Psoas muscle (tissue), 8 donors: Measurements from ENCODE around the gene FZD10. TPM values are rescaled to one million over a fixed set of nuclear protein-coding genes. Genes with fewer than 3 reads are reported as not detected.

Experiments used
- ATAC-seq, 4 donors: fragments of 200-7000 bp; cut with Tn5 transposase; one replicate each; pipeline ENCODE4 v1.9.1; 2020; ENCODE audit warnings: moderate library complexity in 3 of 4, mild to moderate bottlenecking in 2 of 4
- DNase-seq, 2 donors: peaks; one replicate each; pipeline ENCODE4 v3.0.0-alpha.2; 2020
- H3K27ac ChIP-seq: fragments of 200-600 bp; one replicate; pipeline ENCODE4 v1.8.0; 2022
- H3K27me3 ChIP-seq, 3 donors: fragments of 200-600 bp in 1 of 3; one replicate each; pipeline versions ENCODE4 v1.6.1 to v1.8.0; 2013 to 2022; ENCODE audit warnings: low read length in 2 of 3, mild to moderate bottlenecking in 2 of 3, moderate library complexity in 1 of 3; ENCODE audit not compliant: insufficient read depth in 3 of 3
- H3K36me3 ChIP-seq, 2 donors: fragments of 200-600 bp in 1 of 2; one replicate each; pipeline versions ENCODE4 v1.6.1 to v1.8.0; 2013 to 2022; ENCODE audit warnings: low read depth in 1 of 2, mild to moderate bottlenecking in 1 of 2, moderate library complexity in 1 of 2; ENCODE audit not compliant: insufficient read depth in 1 of 2
- H3K4me1 ChIP-seq: fragments of 200-600 bp; one replicate; pipeline ENCODE4 v1.8.0; 2022
- H3K4me3 ChIP-seq: fragments of 200-600 bp; one replicate; pipeline ENCODE4 v1.8.0; 2022; ENCODE audit warnings: mild to moderate bottlenecking
- H3K9me3 ChIP-seq: fragments of 200-600 bp; one replicate; pipeline ENCODE4 v1.8.0; 2022
- WGBS, 3 donors: extraction: QIAGEN DNeasy Blood & Tissue Kit; methylation state at CpG; one replicate each; pipeline versions ENCODE4 v1.1.6 to v1.1.7; 2013; 5-methylcytosine and 5-hydroxymethylcytosine counted together
- intact Hi-C, 2 donors: fragments of 100-400 bp; cut with DNase I; formaldehyde crosslinking; loops; one replicate each; pipeline versions ENCODE4 v1.11.0 to v1.14.2; 2022
- polyA plus RNA-seq, 3 donors: library from polyadenylated mRNA; stranded (reverse); fragments of 200-250 nt; gene quantifications; one replicate each; pipeline ENCODE4 v1.2.3, GENCODE V29; 2013
- total RNA-seq, 4 donors: library from RNA; stranded (reverse); fragmentation: NEBNext Ultra II Directional in 2 of 4; extraction: Animal tissue kit (Norgen Biotek cat#: 25700) in 2 of 4; gene quantifications; one replicate each; pipeline versions ENCODE4 v1.2.1 to v1.2.4, GENCODE V29; 2021 to 2023
- TF ChIP-seq, protein P1 (sequence below): fragments of 200-600 bp; IDR thresholded peaks from one replicate; pipeline ENCODE4 v1.8.0; 2022; ENCODE audit warnings: antibody characterized with exemption
- donor health status: healthy with polysubstance abuse.
- donor health status: DM: no; HTN: no; CAD: no; lungs with moderate emphysema.
- donor health status: Bipolar disorder and iron deficiency.
- donor health status: healthy.
- donor health status: DM: yes; HTN: yes; CAD: no.
- donor health status: DM: no; HTN: no; CAD: no.
- donor health status: DM: no; HTN: no; CAD: no.
- donor health status: DM: yes; HTN: yes; CAD: no.

The FZD10 gene
- total and polyA plus RNA-seq, 7 donors, result 0.17 to 0.68 (median 0.26) TPM

DNA sequence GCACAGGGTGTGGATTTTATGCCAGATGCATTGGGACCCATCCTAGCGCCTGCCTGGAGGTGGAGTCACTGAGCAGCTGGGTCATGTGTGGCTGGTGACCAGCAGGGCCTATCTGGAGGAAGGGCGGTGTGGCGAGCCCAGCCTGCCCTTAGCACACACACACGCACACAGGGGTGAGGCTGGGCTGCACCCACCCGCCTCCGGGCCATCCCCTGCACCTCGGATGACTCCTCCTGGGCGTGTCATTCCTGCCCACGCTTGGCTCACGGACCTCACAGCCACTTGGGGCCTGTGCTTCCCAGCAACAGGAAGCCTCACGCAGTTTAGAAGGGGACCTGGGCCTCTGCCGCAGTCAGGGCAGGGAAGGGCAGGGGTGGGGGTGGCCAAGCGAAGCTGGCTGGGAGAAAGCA, 36.2 kb upstream of the FZD10 start:
- Histone ChIP-seq H3K9me3 (no peaks in the 10 kb centered on the region), H3K4me1 (no peaks in the 10 kb centered on the region), H3K36me3 (no peaks in the 10 kb centered on the region), H3K4me3 (no peak overlapping the region), H3K27ac (no peak overlapping the region), H3K27me3 (peaks cover 0 to 7% (median 2%) of the 10 kb centered on the region in 3 donors)
- intact Hi-C loops, result no loop called here
- WGBS, 3 donors, result 25 to 56% (median 26%) methylated on average over 8 to 13 of the region's 13 CpGs
- TF ChIP-seq, protein P1, sequence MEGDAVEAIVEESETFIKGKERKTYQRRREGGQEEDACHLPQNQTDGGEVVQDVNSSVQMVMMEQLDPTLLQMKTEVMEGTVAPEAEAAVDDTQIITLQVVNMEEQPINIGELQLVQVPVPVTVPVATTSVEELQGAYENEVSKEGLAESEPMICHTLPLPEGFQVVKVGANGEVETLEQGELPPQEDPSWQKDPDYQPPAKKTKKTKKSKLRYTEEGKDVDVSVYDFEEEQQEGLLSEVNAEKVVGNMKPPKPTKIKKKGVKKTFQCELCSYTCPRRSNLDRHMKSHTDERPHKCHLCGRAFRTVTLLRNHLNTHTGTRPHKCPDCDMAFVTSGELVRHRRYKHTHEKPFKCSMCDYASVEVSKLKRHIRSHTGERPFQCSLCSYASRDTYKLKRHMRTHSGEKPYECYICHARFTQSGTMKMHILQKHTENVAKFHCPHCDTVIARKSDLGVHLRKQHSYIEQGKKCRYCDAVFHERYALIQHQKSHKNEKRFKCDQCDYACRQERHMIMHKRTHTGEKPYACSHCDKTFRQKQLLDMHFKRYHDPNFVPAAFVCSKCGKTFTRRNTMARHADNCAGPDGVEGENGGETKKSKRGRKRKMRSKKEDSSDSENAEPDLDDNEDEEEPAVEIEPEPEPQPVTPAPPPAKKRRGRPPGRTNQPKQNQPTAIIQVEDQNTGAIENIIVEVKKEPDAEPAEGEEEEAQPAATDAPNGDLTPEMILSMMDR, result no peak
- ATAC-seq (peak; percentile 21 to 52 (median 34)), DNase-seq (peak; percentile 67 to 72)

DNA sequence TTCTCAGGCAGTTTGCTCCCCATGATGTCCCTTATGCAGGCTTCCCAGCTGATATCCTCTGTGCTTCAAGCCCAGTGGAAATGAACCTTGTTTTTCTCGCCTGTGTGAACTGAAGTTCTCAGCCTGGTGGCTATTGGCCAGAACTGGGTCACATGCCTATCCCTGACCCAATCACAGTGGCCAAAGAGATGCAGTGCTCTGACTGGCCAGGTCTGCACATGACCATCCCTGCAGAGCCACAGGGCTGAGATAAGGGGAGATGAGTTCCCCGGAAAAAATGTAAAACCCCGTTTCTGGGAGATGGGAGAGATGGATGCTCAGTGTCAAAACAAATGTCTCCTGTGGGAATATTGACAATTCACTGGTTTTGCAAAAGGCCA, 34.7 kb upstream of the FZD10 start:
- Histone ChIP-seq H3K9me3 (no peaks in the 10 kb centered on the region), H3K27ac (peak overlapping the region; percentile 53), H3K36me3 (no peaks in the 10 kb centered on the region), H3K27me3 (peaks cover 0 to 4% (median 2%) of the 10 kb centered on the region in 3 donors), H3K4me1 (no peaks in the 10 kb centered on the region), H3K4me3 (no peak overlapping the region)
- ATAC-seq (peak; percentile 39 to 77 (median 70)), DNase-seq (peak; percentile 56 to 76)
- WGBS, 3 donors, result 18 to 43% (median 21%) methylated on average over 3 of the region's 3 CpGs
- intact Hi-C loops, result no loop called here
- TF ChIP-seq, protein P1, result no peak

DNA sequence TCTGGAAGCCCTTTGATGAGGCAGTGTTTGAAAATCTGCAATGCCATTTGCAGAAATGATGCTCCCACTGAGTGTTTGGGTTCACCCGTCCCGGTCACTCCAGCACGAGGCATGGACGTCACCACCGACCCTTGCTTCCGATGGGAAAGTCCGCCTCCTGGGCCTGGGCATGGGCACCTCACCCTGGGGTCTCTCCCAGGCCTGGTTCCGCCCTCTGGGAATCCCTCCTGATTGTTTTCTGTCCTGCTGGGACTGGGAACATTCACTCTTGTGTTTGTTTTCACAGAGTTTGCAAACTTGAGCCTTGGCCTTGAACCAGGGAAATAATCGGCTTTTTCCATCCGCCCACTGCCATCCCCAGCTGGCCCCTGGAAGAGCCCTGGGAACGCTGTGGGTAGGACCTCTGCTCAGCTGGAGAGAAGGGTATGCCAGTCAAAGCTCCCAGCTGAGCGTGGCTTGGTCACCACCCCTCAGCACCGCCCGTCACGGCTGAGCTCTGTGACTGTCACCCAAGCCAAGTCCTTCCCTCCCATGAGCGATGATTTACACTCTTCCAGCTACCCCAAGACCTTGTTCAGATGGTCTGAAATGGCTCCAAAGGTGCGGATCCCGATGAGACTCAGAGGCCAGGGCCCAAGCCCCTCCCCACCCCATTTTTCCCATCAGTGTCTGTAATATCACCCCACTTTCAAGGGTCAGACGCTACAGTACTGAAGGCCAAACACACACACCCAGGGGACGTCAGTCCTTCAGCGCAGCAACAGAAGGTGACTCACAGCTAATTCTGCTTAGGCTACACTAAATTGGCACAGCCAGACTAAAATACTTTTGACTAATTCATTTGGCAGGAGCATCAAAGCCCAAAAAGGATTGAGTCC, 34.1 kb upstream of the FZD10 start:
- WGBS, 3 donors, result 21 to 33% (median 22%) methylated on average over 21 of the region's 21 CpGs
- ATAC-seq, result peak; percentile 53 to 76 (median 67)

DNA sequence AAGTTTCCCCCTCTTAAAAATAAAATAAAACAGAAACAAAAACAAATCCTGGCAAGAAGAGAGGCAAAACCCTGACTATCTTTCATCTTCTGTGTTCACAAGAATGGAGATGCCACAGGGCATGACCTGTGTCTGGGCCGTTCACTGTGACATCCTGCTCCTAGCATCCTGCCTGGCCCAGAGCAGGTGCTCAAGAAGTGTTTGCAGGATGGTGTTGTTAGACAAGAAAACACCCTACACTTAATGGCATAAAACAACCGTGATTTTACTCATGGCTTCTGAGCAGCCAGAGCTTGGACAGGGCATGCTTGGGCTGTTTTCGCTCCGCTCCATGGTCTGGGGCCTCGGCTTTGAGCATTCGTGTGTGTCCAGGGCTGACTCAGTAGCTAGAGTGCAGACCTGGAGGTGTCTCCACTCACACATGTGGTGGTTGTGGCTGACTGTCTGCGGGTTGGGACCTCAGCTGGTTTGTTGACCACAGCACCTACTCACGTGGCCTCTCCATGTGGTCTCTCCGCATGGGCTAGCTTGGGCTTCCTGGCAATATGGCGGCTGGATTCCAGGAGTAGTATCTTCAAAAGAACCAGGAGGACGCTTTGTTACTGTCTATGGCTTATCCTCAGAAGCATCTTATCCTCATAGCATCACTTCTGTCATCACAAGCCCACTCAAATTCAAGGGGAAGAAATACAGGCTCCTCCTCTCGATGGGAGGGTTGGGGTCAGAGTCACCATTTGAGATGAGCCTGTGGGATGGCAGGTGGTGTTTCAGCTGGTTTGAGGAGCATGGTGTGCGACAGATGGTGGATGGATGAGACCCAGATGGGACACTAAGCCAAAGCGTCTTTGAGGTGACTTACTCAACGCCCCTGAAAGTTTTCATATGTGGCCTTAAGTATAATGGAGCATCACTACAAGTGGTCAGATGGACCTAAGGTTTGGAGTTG, 33.2 kb upstream of the FZD10 start:
- no peaks in the 10 kb centered on the region for H3K4me1 ChIP-seq
- H3K27ac ChIP-seq, result no peak overlapping the region
- TF ChIP-seq, protein P1, result no peak
- peak in 1 of 4 donors; percentile 21 for ATAC-seq
- no peaks in the 10 kb centered on the region for H3K36me3 ChIP-seq
- DNase-seq, result peak in 1 of 2 donors; percentile 28
- H3K27me3 ChIP-seq, result peaks cover 0 to 4% (median 2%) of the 10 kb centered on the region in 3 donors
- H3K4me3 ChIP-seq, result no peak overlapping the region
- intact Hi-C loops, result no loop called here
- no peaks in the 10 kb centered on the region for H3K9me3 ChIP-seq
- 70 to 76% (median 75%) methylated on average over 15 of the region's 15 CpGs for WGBS, 3 donors

More for the DNA sequence above, 34.1 kb upstream of the FZD10 start:
- Histone ChIP-seq H3K4me3 (no peak overlapping the region), H3K9me3 (no peaks in the 10 kb centered on the region), H3K27ac (peak overlapping the region; percentile 53), H3K4me1 (no peaks in the 10 kb centered on the region), H3K36me3 (no peaks in the 10 kb centered on the region), H3K27me3 (peaks cover 0 to 4% (median 2%) of the 10 kb centered on the region in 3 donors)
- peak; percentile 59 to 71 for DNase-seq
- TF ChIP-seq, protein P1, result no peak
- intact Hi-C loops, result no loop called here
